ENCODE data around the gene SELENOK. TPM values are rescaled to one million over a fixed set of nuclear protein-coding genes. Genes with fewer than 3 reads are reported as not detected.

Gene SELENOK
- total and polyA plus RNA-seq, 2 donors (not counting 1 experiment from before 2014, with no cell fraction given) = 27.5 to 56.1 TPM

DNA sequence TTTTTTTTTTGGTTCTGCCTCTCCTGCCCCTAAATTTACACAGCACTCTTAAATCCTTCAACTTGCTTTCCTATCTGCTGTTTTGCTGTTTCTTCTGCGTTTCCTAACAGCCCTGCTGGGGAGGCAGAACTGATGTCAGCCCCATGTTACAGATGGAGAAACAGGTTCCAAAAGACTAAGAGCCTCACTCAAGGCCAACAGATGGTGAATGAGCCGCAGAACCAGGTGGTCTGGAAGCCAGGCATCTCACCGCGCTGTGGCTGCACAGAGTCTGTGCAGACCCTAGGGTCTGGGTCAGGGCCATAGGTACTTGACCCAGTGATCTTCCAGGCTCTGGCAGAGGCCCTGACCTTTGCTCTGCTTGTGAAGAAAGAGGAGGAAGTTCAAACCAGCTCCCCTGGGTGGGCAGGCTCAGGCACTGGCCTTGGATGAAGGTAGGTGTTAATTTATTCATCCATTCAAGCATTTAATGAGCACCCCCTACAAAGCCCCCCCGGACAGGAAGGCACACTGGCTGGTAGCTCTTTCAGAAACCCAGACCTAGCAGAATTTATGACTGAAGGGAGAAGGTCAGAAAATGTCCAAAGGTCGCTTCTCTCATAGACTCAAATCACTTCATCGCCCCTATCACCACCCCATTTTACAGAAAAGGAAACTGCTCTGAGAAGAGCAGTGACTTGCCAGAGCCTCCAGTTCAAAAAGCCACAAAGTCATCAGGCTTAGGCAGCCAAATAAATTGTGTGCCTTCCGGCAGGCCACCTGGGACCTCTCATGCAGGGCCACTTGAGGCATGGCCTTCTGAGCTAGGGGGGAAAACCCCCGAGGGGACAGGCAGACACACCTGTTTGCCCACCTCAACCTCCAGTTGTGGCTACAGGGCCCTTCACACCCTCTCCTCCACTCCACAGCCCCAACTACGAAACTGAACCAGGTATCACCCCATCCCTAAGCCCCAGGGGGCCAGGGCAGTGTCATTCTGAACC lies 48.2 kb downstream of the SELENOK start:
- no peak overlapping the region for H3K4me2 ChIP-seq (replicated peaks; ENCODE audit: low read depth, low read length, poor library complexity, severe bottlenecking)
- no peak overlapping the region for H3K9ac ChIP-seq (ENCODE audit: low read length)

More for the DNA sequence above, 48.2 kb downstream of the SELENOK start:
- no peaks in the 10 kb centered on the region for H3K9me3 Mint-ChIP-seq (ENCODE audit: insufficient read depth)
- Histone ChIP-seq H2AFZ (ENCODE audit: insufficient read depth, low read depth, low read length, poor library complexity, severe bottlenecking) (no peak overlapping the region), H3K9me3 (ENCODE audit: control extremely low read depth in 1 of 3, control insufficient read depth in 2 of 3, insufficient read depth in 1 of 3, low read length in 2 of 3) (peaks cover 0 to 8% (median 0%) of the 10 kb centered on the region in 3 donors), H3K27ac (ENCODE audit: low read length in 2 of 2) (no peak overlapping the region), H3K79me2 (ENCODE audit: control insufficient read depth, insufficient read depth, low read length) (no peaks in the 10 kb centered on the region), H3K4me3 (ENCODE audit: control extremely low read depth in 1 of 5, extremely low read depth in 1 of 5, insufficient read depth in 1 of 5, low read depth in 2 of 5, low read length in 4 of 5) (no peak overlapping the region), H3K27me3 (replicated peaks in 1 of 4; ENCODE audit: control extremely low read depth in 1 of 4, control insufficient read depth in 3 of 4, insufficient read depth in 4 of 4, low read length in 3 of 4) (peaks cover 0 to 45% (median 15%) of the 10 kb centered on the region in 4 experiments), H4K20me1 (ENCODE audit: control insufficient read depth, insufficient read depth, low read length, poor library complexity, severe bottlenecking) (no peaks in the 10 kb centered on the region), H3K36me3 (replicated peaks in 1 of 2; ENCODE audit: control extremely low read depth in 1 of 2, control insufficient read depth in 1 of 2, extremely low read depth in 1 of 2, insufficient read depth in 2 of 2, low read length in 1 of 2) (no peaks in the 10 kb centered on the region), H3K4me1 (ENCODE audit: control insufficient read depth in 2 of 2, insufficient read depth in 2 of 2, low read length in 2 of 2) (peaks cover 14 to 21% of the 10 kb centered on the region in 2 donors)
- H3K4me3 Mint-ChIP-seq = peak overlapping the region; percentile 29
- 72% methylated on average over 8 of the region's 10 CpGs for WGBS (ENCODE audit: insufficient coverage)
- peaks cover 34% of the 10 kb centered on the region for H3K27me3 Mint-ChIP-seq
- ATAC-seq (ENCODE audit: low read depth) = no peak
- intact Hi-C loops (cut with micrococcal nuclease) = no loop called here
- DNase-seq = no peak
- TF ChIP-seq EZH2 (IDR thresholded peaks at IDR 0.05; ENCODE audit: borderline replicate concordance, insufficient read depth, low read depth, low read length, poor library complexity, severe bottlenecking) = no peak
- TF ChIP-seq, protein P1, sequence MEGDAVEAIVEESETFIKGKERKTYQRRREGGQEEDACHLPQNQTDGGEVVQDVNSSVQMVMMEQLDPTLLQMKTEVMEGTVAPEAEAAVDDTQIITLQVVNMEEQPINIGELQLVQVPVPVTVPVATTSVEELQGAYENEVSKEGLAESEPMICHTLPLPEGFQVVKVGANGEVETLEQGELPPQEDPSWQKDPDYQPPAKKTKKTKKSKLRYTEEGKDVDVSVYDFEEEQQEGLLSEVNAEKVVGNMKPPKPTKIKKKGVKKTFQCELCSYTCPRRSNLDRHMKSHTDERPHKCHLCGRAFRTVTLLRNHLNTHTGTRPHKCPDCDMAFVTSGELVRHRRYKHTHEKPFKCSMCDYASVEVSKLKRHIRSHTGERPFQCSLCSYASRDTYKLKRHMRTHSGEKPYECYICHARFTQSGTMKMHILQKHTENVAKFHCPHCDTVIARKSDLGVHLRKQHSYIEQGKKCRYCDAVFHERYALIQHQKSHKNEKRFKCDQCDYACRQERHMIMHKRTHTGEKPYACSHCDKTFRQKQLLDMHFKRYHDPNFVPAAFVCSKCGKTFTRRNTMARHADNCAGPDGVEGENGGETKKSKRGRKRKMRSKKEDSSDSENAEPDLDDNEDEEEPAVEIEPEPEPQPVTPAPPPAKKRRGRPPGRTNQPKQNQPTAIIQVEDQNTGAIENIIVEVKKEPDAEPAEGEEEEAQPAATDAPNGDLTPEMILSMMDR (IDR thresholded peaks at IDR 0.05) = no peak
- peaks cover 27% of the 10 kb centered on the region for H3K4me1 Mint-ChIP-seq
- ChIA-PET CTCF (no interaction called here), POLR2A (no interaction called here)
- no peak overlapping the region for H3K27ac Mint-ChIP-seq
